ENCODE data around the gene ANXA6.

GRCh38 chr5:151146061-151146460 is 11.5 kb downstream of the ANXA6 start:
- TF ChIP-seq BCLAF1 (IDR thresholded peaks at IDR 0.05; ENCODE audit: borderline replicate concordance in 1 of 2, control insufficient read depth in 1 of 2, low read depth in 2 of 2, low read length in 1 of 2) (no peak), JUNB (CRISPR knock-in tag; conservative IDR thresholded peaks at IDR 0.05) (no peak), CTCF (IDR thresholded peaks at IDR 0.05 in 2 of 3, conservative IDR thresholded peaks at IDR 0.05 in 1 of 3; ENCODE audit: insufficient read depth in 2 of 3, low read depth in 1 of 3, low read length in 3 of 3) (no peak), POLR2A (conservative IDR thresholded peaks at IDR 0.05) (no peak), TFAM (CRISPR knock-in tag; conservative IDR thresholded peaks at IDR 0.05) (no peak), POLR3A (IDR thresholded peaks at IDR 0.05; ENCODE audit: borderline replicate concordance, extremely low read depth, insufficient read depth, insufficient read length) (no peak), ZNF589 (CRISPR knock-in tag; IDR thresholded peaks at IDR 0.05; ENCODE audit: low read depth) (no peak), JUND (IDR thresholded peaks at IDR 0.05; ENCODE audit: borderline replicate concordance, low read depth, low read length) (no peak), JUND (tag; IDR thresholded peaks at IDR 0.05; ENCODE audit: borderline replicate concordance, low read depth, low read length) (no peak)
- TF ChIP-seq, protein P1, sequence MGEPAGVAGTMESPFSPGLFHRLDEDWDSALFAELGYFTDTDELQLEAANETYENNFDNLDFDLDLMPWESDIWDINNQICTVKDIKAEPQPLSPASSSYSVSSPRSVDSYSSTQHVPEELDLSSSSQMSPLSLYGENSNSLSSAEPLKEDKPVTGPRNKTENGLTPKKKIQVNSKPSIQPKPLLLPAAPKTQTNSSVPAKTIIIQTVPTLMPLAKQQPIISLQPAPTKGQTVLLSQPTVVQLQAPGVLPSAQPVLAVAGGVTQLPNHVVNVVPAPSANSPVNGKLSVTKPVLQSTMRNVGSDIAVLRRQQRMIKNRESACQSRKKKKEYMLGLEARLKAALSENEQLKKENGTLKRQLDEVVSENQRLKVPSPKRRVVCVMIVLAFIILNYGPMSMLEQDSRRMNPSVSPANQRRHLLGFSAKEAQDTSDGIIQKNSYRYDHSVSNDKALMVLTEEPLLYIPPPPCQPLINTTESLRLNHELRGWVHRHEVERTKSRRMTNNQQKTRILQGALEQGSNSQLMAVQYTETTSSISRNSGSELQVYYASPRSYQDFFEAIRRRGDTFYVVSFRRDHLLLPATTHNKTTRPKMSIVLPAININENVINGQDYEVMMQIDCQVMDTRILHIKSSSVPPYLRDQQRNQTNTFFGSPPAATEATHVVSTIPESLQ (CRISPR knock-in tag; IDR thresholded peaks at IDR 0.05) = no peak
